Measurements from ENCODE around the gene XG.
"Not testable (repeated sequence)": the region's sequence is repeated elsewhere in the genome, so short reads cannot be mapped to it uniquely, and the experiment has no call there.

The XG gene

DNA sequence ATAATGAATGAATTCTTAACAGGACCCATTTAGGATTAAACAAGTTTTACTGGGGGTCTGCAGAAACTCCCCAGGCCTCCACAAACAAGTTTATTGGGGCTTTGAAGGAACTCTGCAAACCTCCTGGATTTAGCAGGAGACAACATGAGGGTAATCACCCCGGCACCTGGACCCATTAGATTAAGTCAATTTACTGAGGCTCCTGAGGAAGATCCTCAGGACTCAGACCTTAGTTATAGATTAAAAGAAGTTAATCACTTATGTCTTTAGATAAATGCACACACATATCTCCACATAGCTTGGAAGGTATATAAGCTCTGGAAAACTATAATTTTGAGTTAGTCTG is 29.4 kb downstream of the XG start:
- no peak for DNase-seq (ENCODE audit: low read depth)

- no peak for DNase-seq (ENCODE audit: low read depth)
Observed at GRCh38 chrX:2781698-2782097, 29.9 kb downstream of the XG start.

- DNase-seq (ENCODE audit: low read depth), result no peak
Observed at GRCh38 chrX:2782171-2782570, 30.3 kb downstream of the XG start.

- DNase-seq (ENCODE audit: low read depth), result no peak
Observed at GRCh38 chrX:2782778-2783177, 30.9 kb downstream of the XG start.

DNA sequence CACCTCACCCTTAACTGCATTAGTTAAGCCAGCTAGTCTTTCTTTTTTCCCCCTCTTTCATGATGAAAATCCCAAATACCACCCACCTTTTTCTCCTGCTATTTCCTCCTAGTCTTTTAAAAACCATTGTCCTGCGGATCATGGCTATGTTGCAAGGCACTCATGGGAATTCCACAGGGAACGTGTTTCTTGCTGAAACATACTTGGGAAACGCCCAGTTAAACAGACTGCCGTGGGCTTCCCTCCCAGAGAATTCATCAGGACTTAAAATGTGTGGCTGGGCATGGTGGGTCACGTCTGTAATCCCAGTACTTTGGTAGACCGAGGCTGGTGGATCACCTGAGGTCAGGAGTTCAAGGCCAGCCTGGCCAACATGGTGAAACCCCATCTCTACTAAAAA is 32.2 kb downstream of the XG start:
- no peak for DNase-seq (ENCODE audit: low read depth)

- DNase-seq (ENCODE audit: low read depth), result no peak
Observed at GRCh38 chrX:2785538-2785937, 33.7 kb downstream of the XG start.

DNA sequence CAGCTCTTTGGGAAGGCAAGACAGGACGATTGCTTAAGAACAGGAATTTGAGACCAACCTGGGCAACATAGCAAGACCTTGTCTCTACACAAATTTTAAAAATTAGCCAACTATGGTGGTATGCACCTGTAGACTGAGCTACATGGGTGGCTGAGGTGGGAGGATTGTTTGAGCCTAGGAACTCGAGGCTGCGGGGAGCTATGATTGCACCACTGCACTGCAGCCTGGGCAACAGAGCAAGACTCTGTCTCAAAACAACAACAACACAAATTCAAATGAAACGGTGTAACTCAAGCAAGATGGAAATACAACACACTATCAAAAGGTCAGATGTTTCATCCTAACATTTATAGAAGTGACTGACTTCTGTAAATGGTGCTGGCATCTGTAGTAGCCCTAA is 37.1 kb downstream of the XG start:
- DNase-seq (ENCODE audit: low read depth), result no peak

- no peak for DNase-seq (ENCODE audit: low read depth)
Observed at GRCh38 chrX:2789569-2789968, 37.7 kb downstream of the XG start.

GRCh38 chrX:2793752-2794151 is 41.9 kb downstream of the XG start:
- DNase-seq (ENCODE audit: low read depth), result no peak

DNA sequence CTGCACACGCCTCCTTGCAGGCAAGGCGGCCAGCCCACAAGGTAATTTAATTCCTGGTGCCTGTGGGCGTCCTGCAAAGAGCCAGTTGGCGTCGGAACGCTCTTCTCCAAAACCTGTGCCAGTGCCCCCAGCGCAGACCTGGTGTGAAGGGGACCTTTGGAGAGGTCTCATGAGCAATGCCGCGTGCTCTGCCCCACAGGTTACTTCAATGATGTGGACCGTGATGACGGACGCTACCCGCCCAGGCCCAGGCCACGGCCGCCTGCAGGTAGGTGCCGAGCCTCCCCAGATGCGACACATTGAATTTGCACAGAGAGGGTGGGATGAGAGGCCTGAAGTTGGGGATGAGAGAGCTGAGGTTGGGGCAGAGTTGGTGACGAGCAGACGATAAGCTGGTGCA is 42.5 kb downstream of the XG start:
- no peak for DNase-seq (ENCODE audit: low read depth)

GRCh38 chrX:2796808-2797207 is 45.0 kb downstream of the XG start:
- DNase-seq (ENCODE audit: low read depth), result not testable (repeated sequence)

GRCh38 chrX:2799369-2799768 is 47.5 kb downstream of the XG start:
- no peak for DNase-seq (ENCODE audit: low read depth)

DNA sequence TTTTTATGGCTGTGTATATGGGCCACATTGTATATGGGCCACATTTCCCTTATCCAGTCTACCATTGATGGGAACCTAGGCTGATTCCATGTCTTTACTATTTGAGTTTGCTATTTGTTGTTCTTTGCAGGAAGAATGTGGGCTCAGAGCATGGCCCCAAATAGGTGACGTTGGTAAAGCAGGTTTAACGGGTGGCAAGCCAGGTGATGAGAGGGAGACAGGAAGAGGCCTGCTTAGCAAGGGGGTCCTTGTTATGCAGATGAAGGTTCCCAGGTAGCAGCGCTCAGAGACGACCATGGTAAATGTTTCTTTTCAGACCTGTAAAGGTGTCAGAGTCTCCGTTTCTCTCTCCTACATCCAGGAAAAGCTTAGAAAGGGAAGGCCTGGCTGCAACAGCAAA is 48.1 kb downstream of the XG start:
- not testable (repeated sequence) for DNase-seq (ENCODE audit: low read depth)

- DNase-seq (ENCODE audit: low read depth), result no peak
Observed at GRCh38 chrX:2801223-2801622, 49.4 kb downstream of the XG start.

- DNase-seq (ENCODE audit: low read depth), result not testable (repeated sequence)
Observed at GRCh38 chrX:2802376-2803090, 50.7 kb downstream of the XG start.

DNA sequence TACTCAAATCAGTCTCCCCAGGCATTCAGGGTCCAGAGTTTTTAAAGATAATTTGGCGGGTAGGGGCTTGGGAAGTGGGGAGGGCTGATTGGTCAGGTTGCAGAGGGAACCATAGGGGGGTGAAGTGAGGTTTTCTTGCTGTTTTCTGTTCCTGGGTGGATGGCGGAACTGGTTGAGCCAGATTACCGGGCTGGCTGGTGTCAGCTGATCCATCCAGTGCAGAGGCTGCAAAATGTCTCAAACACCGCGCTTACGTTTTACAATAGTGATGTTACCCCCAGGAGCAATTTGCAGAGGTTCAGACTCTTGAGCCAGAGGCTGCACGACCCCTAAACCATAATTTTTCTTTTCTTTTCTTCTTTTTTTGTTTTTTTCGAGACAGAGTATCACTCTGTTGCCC is 51.6 kb downstream of the XG start:
- not testable (repeated sequence) for DNase-seq (ENCODE audit: low read depth)

- not testable (repeated sequence) for DNase-seq (ENCODE audit: low read depth)
Observed at GRCh38 chrX:2804106-2804843, 52.4 kb downstream of the XG start.

DNA sequence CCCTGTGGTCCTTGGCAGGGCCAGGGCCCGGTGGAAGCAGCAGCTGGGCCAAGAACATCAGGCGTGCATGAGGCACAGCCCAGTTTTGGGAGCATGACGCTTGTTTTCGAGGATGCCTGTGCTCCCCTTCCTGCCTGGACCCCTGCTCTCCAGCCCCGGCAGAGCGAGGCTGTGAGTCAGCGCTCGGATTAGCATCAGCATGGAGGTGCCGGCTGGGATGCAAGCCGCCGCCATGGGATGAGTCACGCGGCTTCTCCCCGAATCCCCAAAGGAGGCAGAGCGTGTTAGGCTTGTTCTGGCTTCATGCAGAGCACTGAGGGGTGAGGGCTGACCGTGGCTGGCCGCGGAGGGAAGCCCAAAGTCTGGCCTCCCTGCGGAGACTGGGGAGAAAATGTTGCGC is 53.0 kb downstream of the XG start:
- DNase-seq (ENCODE audit: low read depth), result not testable (repeated sequence)

DNA sequence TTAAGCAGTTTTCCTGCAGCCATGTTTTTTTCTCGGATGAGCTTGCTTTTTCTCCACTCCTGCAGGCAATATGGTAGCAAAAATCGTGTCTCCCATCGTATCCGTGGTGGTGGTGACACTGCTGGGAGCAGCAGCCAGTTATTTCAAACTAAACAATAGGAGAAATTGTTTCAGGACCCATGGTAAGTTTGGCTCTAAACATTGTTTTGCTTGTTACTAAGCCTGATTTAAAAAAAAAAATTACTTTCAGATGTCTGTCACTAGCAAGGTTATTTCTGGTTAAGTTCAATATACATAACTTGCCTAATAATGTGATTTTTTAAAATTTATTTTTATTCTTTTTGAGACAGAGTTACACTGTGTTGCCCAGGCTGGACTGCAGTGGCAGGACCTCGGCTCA is 59.4 kb downstream of the XG start:
- DNase-seq (ENCODE audit: low read depth), result no peak

DNA sequence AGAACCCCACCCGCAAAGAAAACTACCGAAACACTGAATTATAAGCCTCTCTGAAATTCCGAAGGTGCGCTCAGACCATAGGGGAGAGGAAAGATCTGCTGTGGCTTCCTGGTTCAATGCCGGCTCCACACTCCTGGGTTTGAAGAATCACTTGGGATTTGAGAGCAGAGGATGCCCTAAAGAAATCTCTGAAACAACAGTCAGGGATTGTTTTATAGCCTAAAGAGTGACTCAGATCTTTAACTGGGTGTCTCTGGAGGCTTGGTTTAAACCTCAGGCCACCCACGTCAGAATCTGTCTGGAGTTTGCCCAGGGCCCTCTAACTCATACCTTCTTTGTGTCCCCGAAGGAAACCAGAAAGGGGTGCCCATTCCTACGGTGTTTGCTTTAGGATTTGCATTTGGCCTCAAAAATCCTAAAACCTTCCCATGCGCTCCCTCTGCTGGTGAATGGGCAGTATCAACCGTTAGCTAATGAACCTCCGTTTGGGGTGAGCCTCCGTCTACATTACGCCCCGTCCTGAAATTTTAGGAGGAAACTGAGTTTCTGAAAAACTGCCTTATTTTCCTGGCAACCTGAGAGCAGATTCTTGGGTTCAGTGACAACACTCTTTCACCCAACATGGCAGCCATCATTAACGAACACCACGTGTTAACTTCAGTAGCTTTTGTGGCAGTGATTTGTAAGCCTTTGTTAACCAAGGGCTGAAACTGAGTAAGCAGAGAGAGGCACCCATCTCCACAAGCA is 60.5 kb downstream of the XG start:
- DNase-seq (ENCODE audit: low read depth), result not testable (repeated sequence)

- DNase-seq (ENCODE audit: low read depth), result no peak
Observed at GRCh38 chrX:2817036-2817435, 65.2 kb downstream of the XG start.

DNA sequence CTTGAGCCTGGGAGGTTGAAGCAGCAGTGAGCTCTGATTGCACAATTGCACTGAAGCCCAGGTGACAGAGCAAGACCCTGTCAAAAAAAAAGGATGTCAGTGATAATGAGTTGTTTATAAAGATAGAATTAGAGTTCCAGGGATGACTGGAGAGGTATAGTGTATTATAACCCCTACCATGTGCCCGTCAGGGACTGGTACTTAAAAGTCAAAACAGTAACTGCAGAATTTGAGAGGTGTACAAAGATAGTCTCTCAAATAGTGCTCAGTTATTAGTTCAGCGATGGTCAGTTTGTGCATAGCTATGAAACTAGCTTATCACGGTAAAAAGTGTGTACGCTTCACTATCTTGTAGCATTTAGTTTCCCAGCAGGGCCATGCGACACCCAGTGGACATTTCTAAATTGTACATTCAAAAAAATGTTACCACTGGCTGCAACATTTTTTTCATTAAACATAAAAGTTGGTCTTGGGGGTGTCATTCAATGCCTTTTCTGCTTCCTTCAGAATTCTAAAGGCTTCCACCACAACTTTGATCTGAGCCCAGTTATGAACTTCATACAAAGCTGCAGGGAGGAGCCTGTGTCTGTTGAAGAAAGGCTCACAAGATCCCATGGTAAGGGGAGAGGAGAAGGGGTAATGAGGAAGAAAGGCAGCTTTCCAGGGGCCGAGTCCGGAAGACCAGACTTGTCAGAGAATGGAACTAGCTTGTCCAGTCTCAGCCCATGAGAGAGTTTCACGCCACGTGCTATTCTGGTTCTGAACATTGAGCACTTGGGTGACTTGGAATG is 67.7 kb downstream of the XG start:
- no peak for DNase-seq (ENCODE audit: low read depth)

Data from HS-27A (cell line).